NOMO-1 (cell line): Measurements from ENCODE around the gene ZNF548.

Experiments
- DNase-seq, 2 experiments: peaks; one replicate each; lab custom pipeline; 2025; ENCODE audit not compliant: unreplicated experiment in 2 of 2; lab: John Stamatoyannopoulos, UW

The ZNF548 gene

GRCh38 chr19:57395710-57396109 is 6.1 kb downstream of the ZNF548 start:
- no peak for DNase-seq

- no peak for DNase-seq
Observed at GRCh38 chr19:57398868-57399267, 9.2 kb downstream of the ZNF548 start.

GRCh38 chr19:57403737-57404563 is 14.3 kb downstream of the ZNF548 start:
- DNase-seq, result no peak

- peak; percentile 25 to 54 for DNase-seq
Observed at GRCh38 chr19:57406516-57407123, 17.0 kb downstream of the ZNF548 start.

- peak; percentile 91 to 92 for DNase-seq
Observed at GRCh38 chr19:57410877-57411671, 21.4 kb downstream of the ZNF548 start, which contains the start of gene ZNF17. Gene ZNF17, plus strand, starts transcription at chr19:57411161. Its CDS starts 2,455 bp downstream, at chr19:57413616.

- no peak for DNase-seq
Observed at GRCh38 chr19:57419439-57419838, 29.8 kb downstream of the ZNF548 start.

GRCh38 chr19:57421037-57421436 is 31.4 kb downstream of the ZNF548 start:
- no peak for DNase-seq

GRCh38 chr19:57434386-57435061 is 44.9 kb downstream of the ZNF548 start:
- no peak for DNase-seq

- DNase-seq, result peak; percentile 95 to 97
Observed at GRCh38 chr19:57435062-57435978, 45.7 kb downstream of the ZNF548 start, which contains the start of gene ZNF749. Gene ZNF749, plus strand, starts transcription at chr19:57435325. Its CDS starts 254 bp downstream, at chr19:57435579.

GRCh38 chr19:57436417-57436816 is 46.8 kb downstream of the ZNF548 start:
- no peak for DNase-seq

- no peak for DNase-seq
Observed at GRCh38 chr19:57437931-57438330, 48.3 kb downstream of the ZNF548 start.

GRCh38 chr19:57438925-57439324 is 49.3 kb downstream of the ZNF548 start:
- no peak for DNase-seq

- DNase-seq, result no peak
Observed at GRCh38 chr19:57441979-57442752, 52.5 kb downstream of the ZNF548 start.

GRCh38 chr19:57443121-57443696 is 53.6 kb downstream of the ZNF548 start:
- no peak for DNase-seq

GRCh38 chr19:57452307-57452706 is 62.7 kb downstream of the ZNF548 start:
- no peak for DNase-seq
